Fibroblast of mammary gland (primary cell): ENCODE data around the gene ARHGAP30.

Experiments
- DNase-seq: peaks from one replicate; pipeline ENCODE4 v3.0.0-alpha.2; 2010; ENCODE audit warnings: low read depth
- H3K4me3 ChIP-seq: 2 replicates; pipeline ENCODE4 v1.5.1; 2011; ENCODE audit warnings: low read depth, mild to moderate bottlenecking, low read length, moderate library complexity; ENCODE audit not compliant: control insufficient read depth
- TF ChIP-seq, protein P1 (sequence below): conservative IDR thresholded peaks from 2 replicates; pipeline ENCODE4 v1.5.1; 2011; ENCODE audit warnings: low read depth, low read length, inconsistent platforms; ENCODE audit not compliant: control insufficient read depth, insufficient read depth

ARHGAP30 gene

DNA sequence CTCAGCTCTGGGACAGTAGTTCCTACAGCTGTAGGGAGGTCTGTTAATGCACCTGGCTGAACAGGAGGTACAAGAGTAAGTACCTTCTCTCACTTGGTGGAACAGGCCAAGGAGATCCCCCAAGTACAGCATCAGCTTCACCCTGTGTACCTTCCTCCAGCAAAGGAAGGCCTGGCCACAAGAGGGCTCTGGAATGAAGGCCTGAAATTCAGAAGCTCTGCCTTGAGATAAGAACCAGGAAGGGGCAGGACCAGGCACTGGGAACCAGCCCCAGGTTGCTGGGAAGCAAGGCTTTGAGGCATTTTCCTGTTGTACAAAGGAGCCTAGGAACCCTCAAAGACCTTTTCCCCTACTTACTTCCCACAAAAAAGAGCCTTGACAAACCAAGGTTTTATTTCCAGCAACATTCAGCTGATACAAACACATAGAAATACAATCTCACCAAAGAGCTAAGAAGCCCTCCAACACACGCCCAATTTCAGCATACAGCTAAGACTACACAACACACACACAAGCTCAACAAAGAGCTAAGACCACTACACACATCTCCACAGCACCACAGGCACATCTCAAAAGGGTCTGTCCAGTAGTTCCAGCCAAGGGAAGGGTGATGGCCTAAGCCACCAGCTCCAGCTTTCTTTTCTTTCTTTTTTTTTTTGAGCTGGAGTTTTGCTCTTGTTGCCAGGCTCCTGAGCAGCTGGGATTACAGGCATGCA, 72.2 kb downstream of the ARHGAP30 start:
- DNase-seq: peak; percentile 55
- TF ChIP-seq, protein P1, sequence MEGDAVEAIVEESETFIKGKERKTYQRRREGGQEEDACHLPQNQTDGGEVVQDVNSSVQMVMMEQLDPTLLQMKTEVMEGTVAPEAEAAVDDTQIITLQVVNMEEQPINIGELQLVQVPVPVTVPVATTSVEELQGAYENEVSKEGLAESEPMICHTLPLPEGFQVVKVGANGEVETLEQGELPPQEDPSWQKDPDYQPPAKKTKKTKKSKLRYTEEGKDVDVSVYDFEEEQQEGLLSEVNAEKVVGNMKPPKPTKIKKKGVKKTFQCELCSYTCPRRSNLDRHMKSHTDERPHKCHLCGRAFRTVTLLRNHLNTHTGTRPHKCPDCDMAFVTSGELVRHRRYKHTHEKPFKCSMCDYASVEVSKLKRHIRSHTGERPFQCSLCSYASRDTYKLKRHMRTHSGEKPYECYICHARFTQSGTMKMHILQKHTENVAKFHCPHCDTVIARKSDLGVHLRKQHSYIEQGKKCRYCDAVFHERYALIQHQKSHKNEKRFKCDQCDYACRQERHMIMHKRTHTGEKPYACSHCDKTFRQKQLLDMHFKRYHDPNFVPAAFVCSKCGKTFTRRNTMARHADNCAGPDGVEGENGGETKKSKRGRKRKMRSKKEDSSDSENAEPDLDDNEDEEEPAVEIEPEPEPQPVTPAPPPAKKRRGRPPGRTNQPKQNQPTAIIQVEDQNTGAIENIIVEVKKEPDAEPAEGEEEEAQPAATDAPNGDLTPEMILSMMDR: peak; percentile 71
- no peak overlapping the region for H3K4me3 ChIP-seq
